Mesodermal cell (in vitro differentiated cells): ENCODE results near the gene CERS5.

Experiments
- H3K27ac ChIP-seq: 2 replicates; pipeline ENCODE4 v1.7.0; 2013; ENCODE audit warnings: mild to moderate bottlenecking, low read depth, low read length, moderate library complexity; ENCODE audit not compliant: severe bottlenecking
- H3K36me3 ChIP-seq: 2 replicates; pipeline ENCODE4 v1.7.1; 2013; ENCODE audit warnings: mild to moderate bottlenecking, low read length, moderate library complexity; ENCODE audit not compliant: control insufficient read depth, insufficient read depth
- H3K4me1 ChIP-seq: one replicate; pipeline ENCODE4 v1.7.1; 2013; ENCODE audit warnings: mild to moderate bottlenecking, low read length; ENCODE audit not compliant: insufficient read depth, control insufficient read depth, poor library complexity, severe bottlenecking
- H3K4me3 ChIP-seq: 2 replicates; pipeline ENCODE4 v1.7.0; 2013; ENCODE audit warnings: low read length, control low read depth, mild to moderate bottlenecking; ENCODE audit not compliant: insufficient read depth, poor library complexity, severe bottlenecking; ENCODE audit errors: extremely low read depth
- H3K9me3 ChIP-seq: 2 replicates; pipeline ENCODE4 v1.7.1; 2013; ENCODE audit warnings: mild to moderate bottlenecking, low read length, moderate library complexity; ENCODE audit not compliant: control insufficient read depth
- WGBS, 2 experiments: methylation state at CpG; one replicate each; pipeline ENCODE4 v1.1.5; 2013; ENCODE audit warnings: missing lambda C conversion rate in 2 of 2; ENCODE audit not compliant: insufficient coverage in 2 of 2; 5-methylcytosine and 5-hydroxymethylcytosine counted together

The CERS5 gene

GRCh38 chr12:50103767-50104321 is 63.3 kb downstream of the CERS5 start, which contains the start of gene GPD1:
Gene GPD1, plus strand, starts transcription at chr12:50104008. Its CDS starts 43 bp downstream, at chr12:50104051.
- H3K4me1 ChIP-seq = peaks cover 6% of the 10 kb centered on the region
- 45 to 62% methylated on average over 6 to 8 of the region's 13 CpGs for WGBS, 2 experiments
- H3K4me3 ChIP-seq = no peak within 1 kb of the TSS
- no peaks in the 10 kb centered on the region for H3K9me3 ChIP-seq
- H3K36me3 ChIP-seq = peaks cover 36% of the 10 kb centered on the region
- no peak within 1 kb of the TSS for H3K27ac ChIP-seq

- Histone ChIP-seq H3K4me3 (no peak overlapping the region), H3K36me3 (peaks cover 41% of the 10 kb centered on the region), H3K27ac (no peak overlapping the region), H3K4me1 (peaks cover 6% of the 10 kb centered on the region), H3K9me3 (no peaks in the 10 kb centered on the region)
- no CpG with 5 or more reads among the region's 2 CpGs for WGBS, 2 experiments
These were observed 63.8 kb downstream of the CERS5 start for GRCh38 chr12:50103351-50103750.

- Histone ChIP-seq H3K4me3 (no peak overlapping the region), H3K36me3 (peaks cover 46% of the 10 kb centered on the region), H3K4me1 (peaks cover 6% of the 10 kb centered on the region), H3K27ac (no peak overlapping the region), H3K9me3 (no peaks in the 10 kb centered on the region)
- WGBS, 2 experiments = 98% methylated on average over 5 to 7 of the region's 8 CpGs
These were observed 64.4 kb downstream of the CERS5 start for GRCh38 chr12:50102646-50103309.

- H3K9me3 ChIP-seq = no peaks in the 10 kb centered on the region
- H3K27ac ChIP-seq = no peak overlapping the region
- no CpG with 5 or more reads among the region's 2 CpGs for WGBS, 2 experiments
- H3K36me3 ChIP-seq = peaks cover 53% of the 10 kb centered on the region
- H3K4me1 ChIP-seq = peaks cover 6% of the 10 kb centered on the region
- H3K4me3 ChIP-seq = no peak overlapping the region
These were observed 65.0 kb downstream of the CERS5 start for GRCh38 chr12:50102131-50102531.

GRCh38 chr12:50101663-50102062 is 65.5 kb downstream of the CERS5 start:
- Histone ChIP-seq H3K4me3 (no peak overlapping the region), H3K4me1 (peaks cover 6% of the 10 kb centered on the region), H3K9me3 (no peaks in the 10 kb centered on the region), H3K27ac (no peak overlapping the region), H3K36me3 (peaks cover 58% of the 10 kb centered on the region)
- WGBS, 2 experiments = 80% methylated on average over 2 of the region's 3 CpGs; no CpG with 5 or more reads in 1 of the 2 experiments

- peaks cover 69% of the 10 kb centered on the region for H3K36me3 ChIP-seq
- WGBS, 2 experiments = 94 to 100% methylated on average over 2 of the region's 3 CpGs
- peaks cover 6% of the 10 kb centered on the region for H3K4me1 ChIP-seq
- no peak overlapping the region for H3K27ac ChIP-seq
- no peak overlapping the region for H3K4me3 ChIP-seq
- no peaks in the 10 kb centered on the region for H3K9me3 ChIP-seq
These were observed 66.6 kb downstream of the CERS5 start for GRCh38 chr12:50100561-50100960.

- peak overlapping the region; percentile 23 for H3K27ac ChIP-seq
- no peak overlapping the region for H3K4me3 ChIP-seq
- no peaks in the 10 kb centered on the region for H3K9me3 ChIP-seq
- peaks cover 80% of the 10 kb centered on the region for H3K36me3 ChIP-seq
- WGBS, 2 experiments = 67 to 70% methylated on average over 4 of the region's 5 CpGs
- peaks cover 6% of the 10 kb centered on the region for H3K4me1 ChIP-seq
These were observed 67.7 kb downstream of the CERS5 start for GRCh38 chr12:50099302-50100008.

GRCh38 chr12:50097952-50098351 is 69.2 kb downstream of the CERS5 start:
- peaks cover 6% of the 10 kb centered on the region for H3K4me1 ChIP-seq
- H3K4me3 ChIP-seq = no peak overlapping the region
- H3K27ac ChIP-seq = no peak overlapping the region
- WGBS, 2 experiments = 97 to 98% methylated on average over 6 of the region's 6 CpGs
- peaks cover 95% of the 10 kb centered on the region for H3K36me3 ChIP-seq
- no peaks in the 10 kb centered on the region for H3K9me3 ChIP-seq

- 91 to 98% methylated on average over 4 to 5 of the region's 5 CpGs for WGBS, 2 experiments
- Histone ChIP-seq H3K4me1 (peaks cover 17% of the 10 kb centered on the region), H3K4me3 (no peak overlapping the region), H3K36me3 (peaks cover 86% of the 10 kb centered on the region), H3K27ac (no peak overlapping the region), H3K9me3 (no peaks in the 10 kb centered on the region)
These were observed 76.8 kb downstream of the CERS5 start for GRCh38 chr12:50090391-50090790.

- WGBS, 2 experiments = 96 to 100% methylated on average over 2 to 4 of the region's 7 CpGs
- peaks cover 80% of the 10 kb centered on the region for H3K36me3 ChIP-seq
These were observed 77.4 kb downstream of the CERS5 start for GRCh38 chr12:50089730-50090129.

More at GRCh38 chr12:50089730-50090129, 77.4 kb downstream of the CERS5 start:
- Histone ChIP-seq H3K27ac (no peak overlapping the region), H3K4me1 (peaks cover 17% of the 10 kb centered on the region), H3K9me3 (no peaks in the 10 kb centered on the region), H3K4me3 (no peak overlapping the region)
